GM12874 (cell line): ENCODE measurements around the gene CLEC7A.

Source experiments
- CTCF ChIP-seq: IDR thresholded peaks from 2 replicates; pipeline ENCODE4 v1.5.1; 2011; ENCODE audit warnings: low read depth, mild to moderate bottlenecking, control low read depth, low read length, moderate library complexity; ENCODE audit not compliant: insufficient read depth

CLEC7A gene

DNA sequence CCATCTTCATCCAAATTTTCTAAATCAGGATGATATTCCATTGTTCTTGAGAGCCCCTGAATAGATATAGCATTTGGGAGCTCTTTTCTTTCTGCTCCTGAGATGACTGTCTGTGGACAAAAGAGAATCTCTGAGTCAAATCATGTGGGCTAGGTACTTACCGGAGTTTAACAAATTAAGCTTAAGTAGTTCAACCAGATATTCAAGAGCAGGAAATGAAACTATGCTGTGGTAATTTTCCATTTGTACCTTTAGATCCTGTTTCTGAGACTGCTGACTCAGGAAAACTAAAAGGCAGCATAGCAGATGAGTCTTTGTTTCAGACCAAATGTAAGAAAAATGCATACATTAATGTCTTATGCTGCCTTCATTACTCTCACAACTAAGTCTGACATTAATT, at the start of gene CLEC7A:
Gene CLEC7A, minus strand, starts transcription at position 158 of the 400 bp plus-strand sequence. Its CDS starts 117 bp downstream, at position 41.
- TF ChIP-seq CTCF, result no peak

- no peak for TF ChIP-seq CTCF
Observed at GRCh38 chr12:10179776-10180181, 49.8 kb upstream of the CLEC7A start.

GRCh38 chr12:10178821-10179220, 48.8 kb upstream of the CLEC7A start, which contains the start of gene TMEM52B:
Gene TMEM52B, plus strand, starts transcription at chr12:10179032. Its CDS starts 543 bp downstream, at chr12:10179575.
- TF ChIP-seq CTCF, result no peak

GRCh38 chr12:10175846-10176636, 46.0 kb upstream of the CLEC7A start:
- TF ChIP-seq CTCF, result no peak

- TF ChIP-seq CTCF, result no peak
Observed at GRCh38 chr12:10174986-10175614, 45.1 kb upstream of the CLEC7A start.

GRCh38 chr12:10171973-10172728, 42.2 kb upstream of the CLEC7A start, which contains the start of gene OLR1:
Gene OLR1, minus strand, starts transcription at chr12:10172132. Its CDS starts 55 bp downstream, at chr12:10172077.
- no peak for TF ChIP-seq CTCF

GRCh38 chr12:10170216-10170615, 40.2 kb upstream of the CLEC7A start:
- no peak for TF ChIP-seq CTCF
